ENCODE data around the gene PPM1M. TPM values are rescaled to one million over a fixed set of nuclear protein-coding genes. Genes with fewer than 3 reads are reported as not detected.

The PPM1M gene
- total RNA-seq, 3 donors from 2014 or later = 3.9 to 21.4 (median 9.7) TPM

DNA sequence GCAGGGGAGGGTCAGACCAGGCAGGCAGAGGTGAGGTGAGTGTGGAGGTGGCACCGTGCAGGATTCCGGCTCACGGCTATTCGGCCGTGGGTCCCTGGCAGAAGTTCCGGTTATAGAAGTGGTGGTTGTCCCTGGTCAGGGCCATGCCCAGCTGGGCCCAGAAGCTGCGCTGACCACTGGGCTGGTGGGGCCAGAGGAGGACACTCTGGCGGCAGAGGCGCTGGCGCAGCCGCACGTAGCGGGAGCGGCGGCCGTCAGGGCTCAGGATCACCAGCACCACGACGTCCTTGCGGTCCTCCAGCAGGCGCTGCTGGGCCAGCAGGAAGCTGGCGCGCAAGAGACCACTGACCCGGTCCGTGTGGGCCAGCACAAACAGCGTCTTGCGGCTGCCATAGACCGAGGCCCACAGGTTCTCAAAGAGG is 24.4 kb upstream of the PPM1M start:
- TF ChIP-seq, protein P1, sequence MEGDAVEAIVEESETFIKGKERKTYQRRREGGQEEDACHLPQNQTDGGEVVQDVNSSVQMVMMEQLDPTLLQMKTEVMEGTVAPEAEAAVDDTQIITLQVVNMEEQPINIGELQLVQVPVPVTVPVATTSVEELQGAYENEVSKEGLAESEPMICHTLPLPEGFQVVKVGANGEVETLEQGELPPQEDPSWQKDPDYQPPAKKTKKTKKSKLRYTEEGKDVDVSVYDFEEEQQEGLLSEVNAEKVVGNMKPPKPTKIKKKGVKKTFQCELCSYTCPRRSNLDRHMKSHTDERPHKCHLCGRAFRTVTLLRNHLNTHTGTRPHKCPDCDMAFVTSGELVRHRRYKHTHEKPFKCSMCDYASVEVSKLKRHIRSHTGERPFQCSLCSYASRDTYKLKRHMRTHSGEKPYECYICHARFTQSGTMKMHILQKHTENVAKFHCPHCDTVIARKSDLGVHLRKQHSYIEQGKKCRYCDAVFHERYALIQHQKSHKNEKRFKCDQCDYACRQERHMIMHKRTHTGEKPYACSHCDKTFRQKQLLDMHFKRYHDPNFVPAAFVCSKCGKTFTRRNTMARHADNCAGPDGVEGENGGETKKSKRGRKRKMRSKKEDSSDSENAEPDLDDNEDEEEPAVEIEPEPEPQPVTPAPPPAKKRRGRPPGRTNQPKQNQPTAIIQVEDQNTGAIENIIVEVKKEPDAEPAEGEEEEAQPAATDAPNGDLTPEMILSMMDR (IDR thresholded peaks at IDR 0.05) = no peak
- H3K36me3 ChIP-seq (ENCODE audit: low read depth) = no peaks in the 10 kb centered on the region
- DNase-seq (no peak), ATAC-seq (no peak)
- peaks cover 28% of the 10 kb centered on the region for H3K4me1 ChIP-seq (ENCODE audit: low read depth)
- H3K9me3 ChIP-seq = no peaks in the 10 kb centered on the region
- no peak overlapping the region for H3K4me3 ChIP-seq
- intact Hi-C loops (cut with DNase I, micrococcal nuclease) = loop anchor here in 1 of 2 donors (10.0 kb wide), 1 partner anchor 114 kb away; no protein-coding TSS in a partner anchor

DNA sequence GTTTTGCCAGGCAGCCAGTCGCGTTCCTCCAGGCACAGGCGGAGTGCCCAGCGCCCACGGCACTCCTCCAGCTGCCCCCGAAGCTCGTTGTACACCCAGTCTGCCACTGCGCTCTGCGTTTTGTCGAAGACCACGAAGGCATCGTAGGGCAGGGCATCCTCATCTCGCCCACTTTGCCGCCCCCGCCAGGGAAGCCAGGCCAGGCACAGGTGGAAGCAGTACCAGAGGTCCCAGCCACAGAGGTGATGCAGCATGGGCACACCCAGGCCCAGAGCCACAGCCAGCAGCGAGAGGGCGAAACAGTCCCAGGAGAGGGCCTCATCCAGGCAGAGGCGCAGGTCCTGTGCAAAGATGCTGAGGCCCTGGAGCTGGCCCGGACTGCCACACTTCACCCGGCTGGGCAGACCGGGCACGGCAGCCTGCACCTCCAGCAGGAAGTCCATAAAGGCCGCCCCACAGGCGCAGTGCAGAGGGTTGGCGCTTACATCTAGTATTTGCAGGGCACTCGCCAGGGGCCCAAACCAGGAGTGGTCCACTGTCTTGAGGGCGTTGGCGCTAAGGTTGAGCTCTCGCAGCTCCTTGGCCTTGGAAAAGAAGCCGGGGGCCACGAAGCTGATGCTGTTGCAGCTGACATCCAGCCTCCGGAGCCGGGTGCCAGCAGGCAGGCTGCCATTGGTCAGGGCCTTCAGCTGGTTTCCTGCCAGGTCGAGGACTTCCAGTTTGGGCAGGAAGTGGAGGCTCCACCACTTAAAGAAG is 23.8 kb upstream of the PPM1M start:
- intact Hi-C loops (cut with DNase I, micrococcal nuclease) = loop anchor here in 1 of 2 donors (10.0 kb wide), 1 partner anchor 113 kb away; no protein-coding TSS in a partner anchor
- no peak overlapping the region for H3K4me3 ChIP-seq
- DNase-seq = peak in 1 of 3 donors; percentile 63
- H3K4me1 ChIP-seq (ENCODE audit: low read depth) = peaks cover 22% of the 10 kb centered on the region
- H3K36me3 ChIP-seq (ENCODE audit: low read depth) = no peaks in the 10 kb centered on the region
- TF ChIP-seq, protein P1 (IDR thresholded peaks at IDR 0.05) = no peak
- ATAC-seq = no peak
- no peaks in the 10 kb centered on the region for H3K9me3 ChIP-seq

DNA sequence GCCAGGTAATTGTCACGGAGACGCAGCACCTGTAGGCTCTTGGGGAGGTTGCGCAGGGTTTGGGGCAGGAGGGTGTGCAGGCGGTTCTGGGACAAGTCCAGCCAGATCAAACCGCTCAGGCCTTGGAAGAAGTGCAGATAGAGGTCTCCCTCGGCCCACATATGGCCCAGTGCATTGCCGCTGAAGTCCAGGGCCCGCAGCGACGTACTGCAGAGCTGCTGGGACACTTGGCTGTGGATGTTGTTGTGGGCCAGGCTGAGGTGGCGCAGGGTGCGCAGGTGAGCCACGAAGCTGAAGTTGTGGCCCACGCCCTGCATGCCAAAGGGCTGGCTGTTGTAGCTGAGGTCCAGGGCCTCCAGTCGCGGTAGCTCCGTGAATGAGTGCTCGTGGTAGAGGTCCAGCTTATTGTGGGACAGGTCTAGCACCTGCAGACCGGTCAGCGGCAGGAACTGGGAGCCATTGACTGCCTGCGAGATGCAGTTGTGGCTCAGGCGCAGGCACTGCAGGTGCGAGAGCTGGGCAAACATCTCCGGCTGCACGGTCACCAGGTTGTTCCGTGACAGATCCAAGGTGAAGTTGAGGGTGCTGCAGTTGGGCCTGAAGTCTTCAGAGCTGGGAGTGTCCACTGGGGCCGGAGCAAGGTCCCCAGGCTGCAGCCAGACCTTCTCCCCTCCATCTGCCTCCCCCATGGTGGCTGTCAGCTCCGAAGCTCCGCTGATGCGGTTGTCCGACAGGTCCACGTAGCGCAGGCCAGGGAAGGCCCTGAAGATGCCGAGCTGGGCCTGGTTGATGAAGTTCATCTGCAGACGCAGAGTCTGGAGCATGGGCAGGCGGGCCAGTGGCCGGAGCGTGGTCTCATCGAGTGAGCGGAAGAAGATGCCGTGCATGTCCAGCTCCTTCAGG is 23.0 kb upstream of the PPM1M start:
- intact Hi-C loops (cut with DNase I, micrococcal nuclease) = loop anchor here in 1 of 2 donors (10.0 kb wide), 1 partner anchor 112 kb away; no protein-coding TSS in a partner anchor
- DNase-seq (peak in 1 of 3 donors; percentile 53), ATAC-seq (no peak)
- H3K4me1 ChIP-seq (ENCODE audit: low read depth) = peaks cover 13% of the 10 kb centered on the region
- H3K36me3 ChIP-seq (ENCODE audit: low read depth) = no peaks in the 10 kb centered on the region
- TF ChIP-seq, protein P1 (IDR thresholded peaks at IDR 0.05) = no peak
- H3K4me3 ChIP-seq = no peak overlapping the region
- no peaks in the 10 kb centered on the region for H3K9me3 ChIP-seq

DNA sequence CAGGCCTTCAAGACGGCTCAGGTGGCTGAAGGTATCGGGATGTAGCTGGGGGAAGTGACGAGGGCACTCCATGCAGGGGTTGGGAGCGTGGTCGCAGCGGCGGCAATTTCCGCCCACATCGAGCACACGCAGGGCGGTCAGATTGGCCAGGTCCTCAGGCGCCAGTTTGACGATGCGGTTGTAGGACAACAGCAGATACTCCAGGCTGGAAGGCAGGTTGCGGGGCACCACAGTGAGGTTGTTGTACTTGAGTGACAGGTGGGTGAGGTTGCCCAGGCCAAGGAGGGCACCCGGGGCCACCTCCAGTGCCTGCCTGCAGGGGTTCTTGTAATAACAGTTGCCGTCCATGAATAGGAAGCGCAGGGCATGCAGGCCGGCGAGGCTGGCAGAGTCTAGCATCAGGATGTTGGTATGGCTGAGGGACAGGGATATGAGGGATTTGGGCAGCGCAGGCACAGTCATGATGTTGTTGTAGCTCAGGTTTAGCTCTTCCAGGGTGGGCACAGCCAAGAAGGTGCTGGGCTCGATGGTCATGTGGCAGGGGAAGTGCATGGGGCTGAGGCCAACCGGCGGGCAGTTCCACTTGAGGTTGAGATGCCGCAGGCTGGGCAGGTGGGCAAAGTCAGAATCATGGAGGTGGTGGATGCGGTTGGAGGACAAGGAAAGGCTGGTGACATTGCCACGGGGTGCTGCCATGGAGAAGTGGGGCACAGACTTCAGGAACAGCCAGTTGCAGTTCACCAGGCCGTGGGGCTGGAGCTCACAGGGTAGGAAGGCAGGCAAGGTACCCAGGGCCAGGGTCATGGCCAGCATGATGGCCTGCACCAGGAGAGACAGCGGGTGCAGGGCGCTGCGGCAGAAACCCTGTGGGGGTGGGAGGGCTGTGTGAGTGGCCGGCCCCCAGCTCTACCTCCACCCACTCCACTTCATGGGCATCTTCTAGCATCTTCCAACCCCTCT is 21.8 kb upstream of the PPM1M start:
- Histone ChIP-seq H3K4me3 (no peak overlapping the region), H3K4me1 (ENCODE audit: low read depth) (peaks cover 4% of the 10 kb centered on the region), H3K9me3 (no peaks in the 10 kb centered on the region), H3K36me3 (ENCODE audit: low read depth) (no peaks in the 10 kb centered on the region)
- intact Hi-C loops (cut with DNase I, micrococcal nuclease) = loop anchor here in 1 of 2 donors (10.0 kb wide), 1 partner anchor 111 kb away; no protein-coding TSS in a partner anchor
- TF ChIP-seq, protein P1 (IDR thresholded peaks at IDR 0.05) = no peak
- no peak for ATAC-seq
- DNase-seq = no peak
